SK-N-SH treated with all-trans-retinoic acid at 6 μM for 48 hours (cell line): ENCODE data around the gene ADAM22.
"Not testable (repeated sequence)": the region's sequence is repeated elsewhere in the genome, so short reads cannot be mapped to it uniquely, and the experiment has no call there.

Experiments
- ATAC-seq: fragments of 200-7000 bp; cut with Tn5 transposase; 3 replicates; pipeline ENCODE4 v1.9.1; 2020; ENCODE audit warnings: mild to moderate bottlenecking, moderate library complexity
- ARNTL ChIP-seq: fragments of 450-650 bp; formaldehyde crosslinking; IDR thresholded peaks from 2 replicates; pipeline ENCODE4 v1.5.0; 2020; ENCODE audit warnings: low read depth, mild to moderate bottlenecking, moderate library complexity, borderline replicate concordance
- BACH2 ChIP-seq: fragments of 250-450 bp; sonication (Bioruptor Pico); IDR thresholded peaks from 2 replicates; pipeline ENCODE4 v1.9.0; 2021; ENCODE audit warnings: mild to moderate bottlenecking, borderline replicate concordance
- CREB5 ChIP-seq: fragments of 250-450 bp; sonication (Bioruptor Pico); IDR thresholded peaks from 2 replicates; pipeline ENCODE4 v1.5.1; 2020; ENCODE audit warnings: low read depth, mild to moderate bottlenecking, moderate library complexity
- CSDC2 ChIP-seq: fragments of 250-450 bp; sonication (Bioruptor Pico); IDR thresholded peaks from 2 replicates; pipeline ENCODE4 v1.5.0; 2020; ENCODE audit warnings: mild to moderate bottlenecking, moderate library complexity
- CSRNP3 ChIP-seq: fragments of 250-450 bp; sonication (Bioruptor Pico); IDR thresholded peaks from 2 replicates; pipeline ENCODE4 v1.5.1; 2021; ENCODE audit warnings: mild to moderate bottlenecking, moderate library complexity
- ESRRG ChIP-seq: fragments of 250-450 bp; sonication (Bioruptor Pico); IDR thresholded peaks from 2 replicates; pipeline ENCODE4 v1.6.1; 2021; ENCODE audit warnings: mild to moderate bottlenecking
- GLIS3 ChIP-seq: fragments of 250-450 bp; sonication (Bioruptor Pico); IDR thresholded peaks from 2 replicates; pipeline ENCODE4 v1.5.0; 2020; ENCODE audit warnings: mild to moderate bottlenecking, moderate library complexity
- OSR1 ChIP-seq: fragments of 250-450 bp; sonication (Bioruptor Pico); IDR thresholded peaks from 2 replicates; pipeline ENCODE4 v1.8.0; 2022; ENCODE audit warnings: moderate library complexity, mild to moderate bottlenecking, inconsistent platforms
- POU6F1 ChIP-seq: fragments of 250-450 bp; sonication (Bioruptor Pico); IDR thresholded peaks from 2 replicates; pipeline ENCODE4 v1.8.0; 2021; ENCODE audit warnings: low read depth, mild to moderate bottlenecking, moderate library complexity, borderline replicate concordance
- RARB ChIP-seq: fragments of 250-450 bp; sonication (Bioruptor Pico); IDR thresholded peaks from 2 replicates; pipeline ENCODE4 v1.8.0; 2021; ENCODE audit warnings: mild to moderate bottlenecking, moderate library complexity
- SNAI2 ChIP-seq: fragments of 250-450 bp; sonication (Bioruptor Pico); IDR thresholded peaks from 2 replicates; pipeline ENCODE4 v1.5.0; 2020; ENCODE audit warnings: mild to moderate bottlenecking, moderate library complexity
- TCF4 ChIP-seq: fragments of 250-450 bp; sonication (Bioruptor Pico); IDR thresholded peaks from 2 replicates; pipeline ENCODE4 v1.8.0; 2021; ENCODE audit warnings: mild to moderate bottlenecking, moderate library complexity, borderline replicate concordance
- TOX ChIP-seq: fragments of 250-450 bp; sonication (Bioruptor Pico); IDR thresholded peaks from 2 replicates; pipeline ENCODE4 v1.8.0; 2021; ENCODE audit warnings: mild to moderate bottlenecking, moderate library complexity, borderline replicate concordance
- TSHZ2 ChIP-seq: fragments of 250-450 bp; sonication (Bioruptor Pico); IDR thresholded peaks from 2 replicates; pipeline ENCODE4 v1.5.0; 2020; ENCODE audit warnings: mild to moderate bottlenecking, moderate library complexity
- ZC3H10 ChIP-seq: fragments of 250-450 bp; sonication (Bioruptor Pico); IDR thresholded peaks from 2 replicates; pipeline ENCODE4 v1.5.1; 2021; ENCODE audit warnings: mild to moderate bottlenecking, moderate library complexity
- ZFP3 ChIP-seq: fragments of 250-450 bp; sonication (Bioruptor Pico); IDR thresholded peaks from 2 replicates; pipeline ENCODE4 v1.5.0; 2020; ENCODE audit warnings: mild to moderate bottlenecking, moderate library complexity
- ZFP30 ChIP-seq: fragments of 450-650 bp; formaldehyde crosslinking; IDR thresholded peaks from 2 replicates; pipeline ENCODE4 v1.5.0; 2022; ENCODE audit warnings: mild to moderate bottlenecking, moderate library complexity
- ZNF565 ChIP-seq: fragments of 450-650 bp; formaldehyde crosslinking; conservative IDR thresholded peaks from 2 replicates; pipeline ENCODE4 v1.5.0; 2020; ENCODE audit warnings: low read depth, mild to moderate bottlenecking, moderate library complexity
- ZNF70 ChIP-seq: fragments of 450-650 bp; formaldehyde crosslinking; IDR thresholded peaks from 2 replicates; pipeline ENCODE4 v1.5.0; 2020; ENCODE audit warnings: mild to moderate bottlenecking, moderate library complexity
- ZNF8 ChIP-seq: fragments of 450-650 bp; formaldehyde crosslinking; IDR thresholded peaks from 2 replicates; pipeline ENCODE4 v1.5.0; 2020; ENCODE audit warnings: mild to moderate bottlenecking, moderate library complexity

ADAM22 gene

GRCh38 chr7:87920578-87920977 is 13.5 kb upstream of the ADAM22 start:
- no peak for ATAC-seq
- TF ChIP-seq ZNF565 (CRISPR knock-in tag) (no peak), OSR1 (CRISPR knock-in tag) (no peak), TCF4 (CRISPR knock-in tag) (no peak), ZNF8 (CRISPR knock-in tag) (no peak), GLIS3 (CRISPR knock-in tag) (no peak), POU6F1 (CRISPR knock-in tag) (no peak), ESRRG (CRISPR knock-in tag) (no peak), CSRNP3 (CRISPR knock-in tag) (no peak), TSHZ2 (CRISPR knock-in tag) (no peak), TOX (CRISPR knock-in tag) (no peak), ZNF70 (CRISPR knock-in tag) (no peak), BACH2 (CRISPR knock-in tag) (no peak), CREB5 (CRISPR knock-in tag) (no peak), RARB (CRISPR knock-in tag) (no peak), ZC3H10 (no peak)

DNA sequence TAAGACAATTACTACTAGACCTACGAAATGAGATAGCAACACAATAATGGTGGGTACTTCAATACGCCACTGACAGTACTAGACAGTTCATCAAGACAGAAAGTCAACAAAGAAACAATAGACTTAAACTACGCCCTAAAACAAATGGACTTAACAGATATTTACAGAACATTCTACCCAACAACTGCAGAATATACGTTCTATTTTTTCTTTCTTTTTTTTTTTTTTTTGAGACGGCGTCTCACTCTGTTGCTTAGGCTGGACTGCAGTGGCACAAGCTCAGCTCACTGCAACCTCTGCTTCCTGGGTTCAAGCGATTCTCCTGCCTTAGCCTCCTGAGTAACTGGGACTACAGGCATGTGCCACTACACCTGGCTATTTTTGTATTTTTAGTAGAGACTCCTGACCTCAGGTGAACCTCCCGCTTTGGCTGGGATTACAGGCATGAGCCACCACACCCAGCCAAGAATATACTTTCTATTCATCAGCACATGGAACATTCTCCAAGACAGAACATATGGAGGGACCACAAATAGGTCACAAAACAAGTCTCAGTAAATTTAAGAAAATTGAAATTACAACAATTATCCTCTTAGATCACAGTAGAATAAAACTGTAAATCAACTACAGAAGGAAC is 11.2 kb upstream of the ADAM22 start:
- not testable (repeated sequence) for ATAC-seq

DNA sequence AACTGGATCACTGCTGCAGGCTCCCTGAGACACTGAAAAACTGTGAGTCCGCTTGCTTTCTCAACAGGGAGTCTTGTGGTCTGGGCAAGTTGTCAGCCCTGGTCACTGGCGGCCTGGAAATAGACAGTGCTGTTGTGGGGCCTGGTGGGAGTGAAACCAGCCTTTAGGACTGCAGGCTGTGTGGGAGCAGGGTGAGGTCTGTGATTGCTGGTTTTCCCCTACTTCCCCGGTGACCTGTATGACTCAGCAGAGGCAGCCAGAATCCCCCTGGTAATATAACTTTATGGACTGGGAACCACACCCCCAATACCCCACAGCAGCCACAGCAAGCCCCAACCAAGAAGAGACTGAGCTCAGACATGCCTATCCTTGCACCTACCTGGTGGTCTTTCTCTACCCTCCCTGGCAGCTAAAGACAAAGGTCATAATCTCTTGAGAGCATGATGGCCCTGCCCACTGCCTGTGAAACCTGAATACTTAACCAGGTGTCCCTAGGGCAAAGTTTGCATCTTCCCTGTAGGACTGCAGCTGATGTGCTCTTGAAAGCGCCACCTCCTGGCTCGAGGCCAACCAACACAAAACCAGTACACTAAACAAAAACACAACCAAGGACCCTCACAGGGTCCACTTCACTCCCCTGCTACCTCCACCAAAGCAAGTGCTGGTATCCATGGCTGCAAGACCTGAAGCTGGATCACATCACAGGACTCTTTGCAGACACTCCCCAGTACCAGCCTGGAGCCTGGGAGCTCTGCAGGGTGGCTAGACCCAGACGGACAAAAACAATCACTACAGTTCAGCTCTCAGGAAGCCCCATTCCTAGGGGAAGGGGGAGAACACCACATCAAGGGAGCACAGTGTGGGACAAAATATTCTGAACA is 7.2 kb upstream of the ADAM22 start:
- no peak for ATAC-seq
- TF ChIP-seq SNAI2 (CRISPR knock-in tag): no peak
- TF ChIP-seq ZFP30: no peak
- no peak for TF ChIP-seq ARNTL (CRISPR knock-in tag)
- no peak for TF ChIP-seq ZC3H10
- no peak for TF ChIP-seq OSR1 (CRISPR knock-in tag)
- no peak for TF ChIP-seq ESRRG (CRISPR knock-in tag)
- no peak for TF ChIP-seq CREB5 (CRISPR knock-in tag)
- TF ChIP-seq TSHZ2 (CRISPR knock-in tag): no peak
- no peak for TF ChIP-seq RARB (CRISPR knock-in tag)
- TF ChIP-seq ZFP3 (CRISPR knock-in tag): no peak
- TF ChIP-seq GLIS3 (CRISPR knock-in tag): no peak
- no peak for TF ChIP-seq ZNF8 (CRISPR knock-in tag)
- no peak for TF ChIP-seq CSDC2
- no peak for TF ChIP-seq BACH2 (CRISPR knock-in tag)
